GM18909 (cell line): Measurements from ENCODE around the gene SESTD1.

Experiments used
- ATAC-seq: cut with Tn5 transposase; IDR thresholded peaks from one replicate; pipeline ENCODE4 v1.9.1; 2021; ENCODE audit warnings: mild to moderate bottlenecking; ENCODE audit not compliant: unreplicated experiment, poor library complexity

Gene SESTD1

GRCh38 chr2:179264368-179265081 is at the start of gene SESTD1:
SESTD1 (minus strand) TSS chr2:179264832; CDS start chr2:179191841, 72,991 bp downstream.
- ATAC-seq = peak; percentile 76

GRCh38 chr2:179313057-179313456 is 48.4 kb upstream of the SESTD1 start:
- no peak for ATAC-seq

GRCh38 chr2:179311101-179311500 is 46.5 kb upstream of the SESTD1 start:
- no peak for ATAC-seq

- ATAC-seq = no peak
Measured at GRCh38 chr2:179307616-179308371, 43.2 kb upstream of the SESTD1 start.

GRCh38 chr2:179305125-179305524 is 40.5 kb upstream of the SESTD1 start:
- ATAC-seq = no peak

GRCh38 chr2:179304424-179304823 is 39.8 kb upstream of the SESTD1 start:
- ATAC-seq = no peak

- ATAC-seq = no peak
Measured at GRCh38 chr2:179302764-179303571, 38.3 kb upstream of the SESTD1 start.

GRCh38 chr2:179302149-179302548 is 37.5 kb upstream of the SESTD1 start:
- ATAC-seq = no peak

GRCh38 chr2:179298666-179299065 is 34.0 kb upstream of the SESTD1 start:
- no peak for ATAC-seq

GRCh38 chr2:179297927-179298326 is 33.3 kb upstream of the SESTD1 start:
- ATAC-seq = no peak

GRCh38 chr2:179290329-179290728 is 25.7 kb upstream of the SESTD1 start:
- ATAC-seq = no peak

- ATAC-seq = no peak
Measured at GRCh38 chr2:179285060-179285459, 20.4 kb upstream of the SESTD1 start.

- no peak for ATAC-seq
Measured at GRCh38 chr2:179277429-179278196, 13.0 kb upstream of the SESTD1 start.

- ATAC-seq = peak; percentile 11
Measured at GRCh38 chr2:179275253-179276012, 10.8 kb upstream of the SESTD1 start.

GRCh38 chr2:179274749-179275148 is 10.1 kb upstream of the SESTD1 start:
- peak; percentile 99 for ATAC-seq

- no peak for ATAC-seq
Measured at GRCh38 chr2:179273461-179273962, 8.9 kb upstream of the SESTD1 start.

- ATAC-seq = no peak
Measured at GRCh38 chr2:179272406-179273192, 8.0 kb upstream of the SESTD1 start.

- no peak for ATAC-seq
Measured at GRCh38 chr2:179270689-179271088, 6.1 kb upstream of the SESTD1 start.
